Muscle layer of colon (tissue), 2 donors: ENCODE results near the gene SATB1.

Experiments
- H3K27ac ChIP-seq: one replicate; pipeline ENCODE4 v1.7.0; 2013; ENCODE audit warnings: low read depth, mild to moderate bottlenecking, low read length, moderate library complexity
- H3K27me3 ChIP-seq, 2 donors: one replicate each; pipeline ENCODE4 v1.7.0; 2013; ENCODE audit warnings: low read length in 2 of 2, mild to moderate bottlenecking in 2 of 2; ENCODE audit not compliant: insufficient read depth in 2 of 2, control insufficient read depth in 1 of 2
- H3K36me3 ChIP-seq: one replicate; pipeline ENCODE4 v1.7.0; 2013; ENCODE audit warnings: mild to moderate bottlenecking, low read length; ENCODE audit not compliant: insufficient read depth
- H3K4me1 ChIP-seq: one replicate; pipeline ENCODE4 v1.7.0; 2013; ENCODE audit warnings: mild to moderate bottlenecking, low read length; ENCODE audit not compliant: insufficient read depth
- H3K4me3 ChIP-seq, 2 donors: one replicate each; pipeline ENCODE4 v1.7.0; 2013; ENCODE audit warnings: low read length in 2 of 2, low read depth in 1 of 2, mild to moderate bottlenecking in 1 of 2, moderate library complexity in 1 of 2
- H3K9ac ChIP-seq: one replicate; pipeline ENCODE4 v1.7.0; 2013; ENCODE audit warnings: low read length
- H3K9me3 ChIP-seq: one replicate; pipeline ENCODE4 v1.7.0; 2013; ENCODE audit warnings: mild to moderate bottlenecking, low read length
- donor health status: abdominal sarcoma.
- donor health status: Adenocarcinoma of cecum.

Gene SATB1

DNA sequence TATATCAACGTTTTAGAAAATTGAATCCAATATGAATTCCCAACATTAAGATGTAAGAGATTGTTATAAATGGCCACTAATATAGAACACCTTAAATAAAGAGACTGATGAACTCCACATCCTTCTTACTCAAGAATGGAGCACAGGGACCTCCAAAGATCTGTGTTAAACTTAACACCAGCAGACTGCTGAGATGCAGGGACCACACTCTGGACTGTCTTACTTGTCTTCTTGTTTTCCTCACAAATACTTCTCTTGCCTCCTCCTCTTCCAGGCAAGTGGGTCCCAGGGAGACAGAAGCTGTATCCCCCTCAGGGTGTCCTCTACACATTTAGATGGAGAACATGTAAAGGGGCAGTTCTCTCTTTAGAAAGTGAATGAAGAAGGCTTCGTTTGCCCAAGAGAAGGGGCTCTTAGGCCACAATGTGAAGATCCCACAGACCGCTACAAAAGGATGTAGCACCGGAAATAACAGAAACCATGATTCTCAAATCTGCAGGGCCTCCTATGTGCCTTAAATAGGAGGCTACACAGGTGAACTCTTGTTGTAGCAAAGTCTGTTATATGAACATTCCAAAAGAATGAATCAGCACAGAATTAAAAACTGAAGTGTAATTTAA is 52.2 kb downstream of the SATB1 start:
- no peak overlapping the region for H3K9ac ChIP-seq

DNA sequence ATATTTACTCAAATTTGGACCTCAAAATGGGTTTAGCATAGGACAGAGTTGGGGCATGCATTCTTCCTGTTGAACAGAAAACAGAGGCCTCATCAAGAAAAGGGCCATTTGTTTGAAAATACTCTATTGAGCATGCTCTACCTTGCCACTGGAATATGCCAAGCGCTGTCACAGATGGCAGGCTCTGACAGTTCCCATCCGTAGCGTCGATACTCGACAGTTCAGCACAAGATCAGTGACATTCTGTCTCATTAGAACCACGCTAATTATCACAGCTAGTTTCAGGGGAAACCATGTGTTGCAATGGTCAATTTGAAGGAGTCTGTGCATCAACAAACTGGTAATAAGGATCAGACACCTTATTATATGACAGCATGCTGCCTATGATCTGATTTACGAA is 54.5 kb downstream of the SATB1 start:
- no peak overlapping the region for H3K27ac ChIP-seq
- no peak overlapping the region for H3K9ac ChIP-seq
- no peaks in the 10 kb centered on the region for H3K9me3 ChIP-seq
- H3K36me3 ChIP-seq: peaks cover 33% of the 10 kb centered on the region
- H3K4me1 ChIP-seq: no peaks in the 10 kb centered on the region
- H3K4me3 ChIP-seq: no peak overlapping the region
- H3K27me3 ChIP-seq: no peaks in the 10 kb centered on the region

More for the DNA sequence above, 52.2 kb downstream of the SATB1 start:
- H3K27ac ChIP-seq: no peak overlapping the region
- no peaks in the 10 kb centered on the region for H3K4me1 ChIP-seq
- H3K27me3 ChIP-seq: no peaks in the 10 kb centered on the region
- no peak overlapping the region for H3K4me3 ChIP-seq
- H3K9me3 ChIP-seq: no peaks in the 10 kb centered on the region
- peaks cover 26% of the 10 kb centered on the region for H3K36me3 ChIP-seq

DNA sequence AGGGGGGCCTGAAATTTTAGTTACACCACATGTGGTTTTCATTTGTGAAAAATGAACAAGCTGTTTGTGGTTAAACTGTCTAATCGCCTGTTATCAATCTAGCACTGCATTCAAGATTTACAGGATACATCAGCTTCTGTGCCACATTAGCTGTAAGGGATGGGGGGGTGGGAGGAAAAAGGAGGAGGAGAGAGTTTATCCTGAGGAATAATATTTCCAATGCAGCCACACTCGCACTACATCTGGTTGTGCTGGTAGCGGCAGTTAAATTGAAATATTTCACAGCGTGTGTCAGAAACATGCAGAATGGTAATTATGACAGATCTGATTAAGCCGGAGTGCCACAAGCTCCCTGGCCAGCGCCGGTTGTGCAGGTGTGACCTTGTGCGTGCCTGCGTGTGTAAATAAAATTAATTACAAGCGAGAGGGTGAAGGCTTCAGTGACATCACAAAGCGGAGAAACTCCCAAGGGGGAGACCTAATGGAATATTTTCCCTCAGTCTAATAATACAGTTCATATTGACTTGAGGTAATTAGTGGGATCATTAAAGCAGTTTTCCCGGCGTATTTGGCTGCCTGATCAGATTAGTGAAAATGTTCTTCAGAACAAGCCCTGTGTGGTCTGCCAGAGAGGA is 55.5 kb downstream of the SATB1 start:
- Histone ChIP-seq H3K36me3 (peaks cover 32% of the 10 kb centered on the region), H3K9ac (no peak overlapping the region)

DNA sequence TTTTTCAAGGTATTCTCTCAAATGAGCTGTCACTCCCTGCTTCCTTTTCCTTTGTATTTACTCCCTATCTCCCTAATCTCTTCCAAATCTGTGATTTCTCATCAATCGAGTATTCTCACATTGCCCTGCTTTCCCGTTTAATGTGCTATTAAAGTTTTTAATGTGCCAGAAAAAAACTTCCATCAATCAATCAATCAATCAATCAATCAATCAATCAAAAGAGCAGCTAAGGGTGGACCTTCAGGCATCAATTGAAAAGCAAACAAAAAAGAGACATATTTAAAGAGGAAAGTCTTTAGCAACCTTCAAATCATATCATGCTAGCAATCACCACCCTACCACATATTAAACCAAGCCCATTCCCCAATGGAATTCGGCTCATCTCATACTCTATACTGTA is 58.9 kb downstream of the SATB1 start:
- no peak overlapping the region for H3K9ac ChIP-seq
- H3K4me3 ChIP-seq: no peak overlapping the region
- H3K27me3 ChIP-seq: no peaks in the 10 kb centered on the region
- no peaks in the 10 kb centered on the region for H3K4me1 ChIP-seq
- no peak overlapping the region for H3K27ac ChIP-seq
- no peaks in the 10 kb centered on the region for H3K9me3 ChIP-seq
- H3K36me3 ChIP-seq: peaks cover 17% of the 10 kb centered on the region

More for the DNA sequence above, 55.5 kb downstream of the SATB1 start:
- H3K9me3 ChIP-seq: no peaks in the 10 kb centered on the region
- no peak overlapping the region for H3K4me3 ChIP-seq
- no peaks in the 10 kb centered on the region for H3K4me1 ChIP-seq
- no peaks in the 10 kb centered on the region for H3K27me3 ChIP-seq
- H3K27ac ChIP-seq: no peak overlapping the region

DNA sequence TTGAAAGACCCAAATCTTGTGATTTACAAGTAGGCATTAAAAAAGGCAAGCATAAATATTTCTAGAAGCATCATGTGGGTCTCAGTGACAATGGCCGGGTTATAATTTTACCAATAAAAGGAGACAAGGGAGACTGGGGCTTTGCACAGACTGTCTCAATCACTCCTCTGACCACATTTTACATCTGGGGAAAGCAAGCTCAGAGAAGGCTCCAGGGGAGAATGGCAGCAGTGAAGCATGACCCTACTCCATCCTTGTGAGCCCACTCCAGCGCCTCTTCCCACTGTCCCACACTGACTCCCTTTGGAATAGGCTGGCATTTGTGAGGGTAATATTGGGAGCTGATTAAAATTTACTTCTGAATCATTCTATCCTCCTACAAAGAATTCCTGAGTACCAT is 61.8 kb downstream of the SATB1 start:
- Histone ChIP-seq H3K27me3 (no peaks in the 10 kb centered on the region), H3K4me1 (peaks cover 4% of the 10 kb centered on the region), H3K36me3 (peaks cover 27% of the 10 kb centered on the region), H3K9ac (no peak overlapping the region), H3K9me3 (no peaks in the 10 kb centered on the region), H3K4me3 (no peak overlapping the region), H3K27ac (no peak overlapping the region)

DNA sequence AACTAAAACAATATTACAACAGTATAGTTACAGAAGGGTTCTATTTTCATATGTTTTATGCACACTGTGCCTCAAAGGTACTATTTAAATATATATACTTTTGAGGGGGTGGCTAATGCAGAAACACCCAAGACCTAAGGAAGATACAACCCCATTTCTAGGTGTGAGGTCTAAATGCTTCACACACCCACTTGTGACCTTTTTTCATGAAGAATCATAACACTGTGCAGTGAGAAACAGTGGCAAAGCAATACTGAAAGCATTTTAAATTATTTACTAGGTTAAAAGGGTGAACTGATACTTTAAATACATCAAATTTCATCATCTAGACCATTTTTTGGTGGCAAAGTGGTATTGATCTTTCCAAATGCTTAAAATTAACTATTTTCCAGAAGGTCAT is 67.4 kb downstream of the SATB1 start:
- Histone ChIP-seq H3K4me3 (no peak overlapping the region), H3K4me1 (peaks cover 11% of the 10 kb centered on the region), H3K27ac (no peak overlapping the region), H3K9ac (no peak overlapping the region), H3K27me3 (no peaks in the 10 kb centered on the region), H3K36me3 (peaks cover 10% of the 10 kb centered on the region), H3K9me3 (no peaks in the 10 kb centered on the region)

DNA sequence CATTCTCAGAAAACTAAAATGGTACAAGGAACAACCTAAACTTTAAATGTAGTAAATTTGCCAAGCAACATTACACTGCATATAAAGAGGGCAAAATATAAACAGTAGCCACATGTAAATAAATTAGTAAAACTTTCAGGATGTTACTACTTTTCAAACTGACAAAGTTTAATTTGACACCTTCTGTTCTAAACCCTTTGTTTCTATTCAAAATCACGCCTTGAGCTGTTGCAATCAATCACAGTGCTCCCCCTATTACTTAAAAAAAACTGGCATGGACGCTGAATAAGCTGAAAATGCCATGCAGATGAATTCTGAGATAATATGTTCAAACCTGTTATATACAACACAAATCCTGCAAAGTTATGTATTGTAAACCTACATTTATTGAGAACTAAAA is 69.3 kb downstream of the SATB1 start:
- H3K27me3 ChIP-seq: no peaks in the 10 kb centered on the region
- no peak overlapping the region for H3K27ac ChIP-seq
- H3K4me1 ChIP-seq: peaks cover 11% of the 10 kb centered on the region
- no peaks in the 10 kb centered on the region for H3K9me3 ChIP-seq
- no peak overlapping the region for H3K9ac ChIP-seq
- H3K4me3 ChIP-seq: no peak overlapping the region
- H3K36me3 ChIP-seq: peaks cover 20% of the 10 kb centered on the region

DNA sequence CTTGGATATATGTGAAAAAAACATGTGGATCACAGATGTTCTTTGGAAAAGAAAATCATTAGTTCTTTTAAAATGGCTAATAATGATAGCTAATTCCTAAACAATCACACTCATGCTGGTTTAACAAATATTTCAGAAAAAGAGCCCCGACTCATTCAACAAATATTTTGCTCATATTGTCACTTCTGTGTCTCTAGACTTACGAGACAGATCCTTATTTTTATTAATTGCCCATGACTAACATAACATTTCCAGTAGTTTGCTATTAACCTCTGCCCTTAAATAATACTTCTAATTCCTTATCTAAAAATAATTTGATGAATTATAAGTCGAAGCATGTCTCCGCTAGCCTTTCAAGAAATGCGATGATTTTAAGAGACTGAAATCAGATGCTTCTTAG is 70.4 kb downstream of the SATB1 start:
- H3K4me3 ChIP-seq: no peak overlapping the region
- H3K4me1 ChIP-seq: peaks cover 11% of the 10 kb centered on the region
- no peaks in the 10 kb centered on the region for H3K9me3 ChIP-seq
- no peaks in the 10 kb centered on the region for H3K27me3 ChIP-seq
- H3K9ac ChIP-seq: no peak overlapping the region
- peaks cover 14% of the 10 kb centered on the region for H3K36me3 ChIP-seq
- no peak overlapping the region for H3K27ac ChIP-seq

DNA sequence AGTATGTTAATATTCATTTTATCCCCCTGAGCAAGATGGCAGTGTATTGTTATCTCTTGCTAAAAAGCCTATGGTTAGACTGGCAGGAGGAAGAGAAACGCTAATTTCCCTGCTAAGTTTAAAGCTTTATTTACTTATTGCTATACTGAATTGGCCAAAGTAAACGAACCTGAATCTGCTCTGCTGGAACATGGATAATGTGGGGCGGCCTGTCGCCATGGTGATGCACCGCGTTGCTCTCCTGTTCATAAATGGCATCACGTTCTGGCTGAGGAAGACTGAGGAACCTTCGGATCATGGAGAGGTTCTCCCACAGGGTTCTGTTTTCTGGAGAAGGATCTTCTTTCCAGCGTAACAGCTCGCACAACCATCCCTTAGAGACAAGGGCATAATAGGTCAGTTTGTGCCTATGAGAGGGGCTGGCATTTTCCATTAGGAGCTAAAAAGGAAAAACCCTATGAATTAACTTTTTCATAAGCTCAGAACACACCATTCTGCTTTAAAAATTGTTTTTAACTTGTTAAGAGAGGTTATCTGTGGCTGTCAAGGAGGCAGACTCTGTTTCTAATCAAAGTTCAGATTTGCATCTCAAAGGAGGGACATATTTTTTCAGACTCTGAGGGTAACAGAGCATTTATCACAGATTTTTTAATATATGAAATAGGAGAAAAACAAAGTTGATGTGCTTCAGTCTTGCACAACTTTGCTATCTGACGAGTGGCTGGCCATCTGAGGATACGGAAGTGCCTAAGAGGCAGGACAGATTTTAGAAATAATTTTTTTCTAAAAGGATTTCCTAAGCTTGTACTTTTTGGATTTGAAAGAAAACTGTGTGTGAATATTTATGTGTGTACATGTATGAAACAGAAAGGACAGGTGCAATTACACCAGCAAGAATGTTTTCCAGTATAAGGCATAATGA is 73.1 kb downstream of the SATB1 start:
- Histone ChIP-seq H3K27ac (no peak overlapping the region), H3K36me3 (peaks cover 32% of the 10 kb centered on the region), H3K4me1 (no peaks in the 10 kb centered on the region), H3K4me3 (no peak overlapping the region), H3K9me3 (no peaks in the 10 kb centered on the region), H3K27me3 (no peaks in the 10 kb centered on the region), H3K9ac (no peak overlapping the region)

DNA sequence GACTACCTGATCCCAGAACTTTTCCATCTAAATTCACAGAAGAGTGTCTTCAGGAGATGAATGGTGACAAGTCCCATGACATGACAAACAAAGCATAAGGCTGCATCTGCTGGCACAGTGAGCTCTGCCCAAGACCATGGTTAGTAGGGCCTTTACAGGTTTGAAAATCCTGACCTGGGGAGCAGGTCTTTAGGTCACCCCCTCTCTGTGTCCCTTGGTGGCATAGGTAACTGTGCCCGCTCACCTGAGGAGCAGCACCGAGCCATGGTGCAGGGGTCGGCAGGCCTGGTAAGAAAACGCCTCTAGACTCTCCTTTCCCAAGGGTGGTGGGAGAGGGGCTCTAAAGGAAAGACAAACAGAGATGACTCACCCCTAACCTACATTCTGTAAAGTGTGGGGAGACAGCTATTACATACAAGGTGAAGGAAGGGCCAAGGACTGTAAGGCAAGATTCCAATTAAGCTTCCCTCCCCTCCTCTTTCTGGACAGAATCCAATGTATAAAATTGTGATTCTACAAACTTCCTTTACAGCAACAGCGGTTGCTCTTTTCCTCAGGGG is 74.0 kb downstream of the SATB1 start:
- Histone ChIP-seq H3K27me3 (no peaks in the 10 kb centered on the region), H3K4me3 (no peak overlapping the region), H3K27ac (no peak overlapping the region), H3K36me3 (peaks cover 32% of the 10 kb centered on the region), H3K9ac (no peak overlapping the region), H3K9me3 (no peaks in the 10 kb centered on the region), H3K4me1 (no peaks in the 10 kb centered on the region)

DNA sequence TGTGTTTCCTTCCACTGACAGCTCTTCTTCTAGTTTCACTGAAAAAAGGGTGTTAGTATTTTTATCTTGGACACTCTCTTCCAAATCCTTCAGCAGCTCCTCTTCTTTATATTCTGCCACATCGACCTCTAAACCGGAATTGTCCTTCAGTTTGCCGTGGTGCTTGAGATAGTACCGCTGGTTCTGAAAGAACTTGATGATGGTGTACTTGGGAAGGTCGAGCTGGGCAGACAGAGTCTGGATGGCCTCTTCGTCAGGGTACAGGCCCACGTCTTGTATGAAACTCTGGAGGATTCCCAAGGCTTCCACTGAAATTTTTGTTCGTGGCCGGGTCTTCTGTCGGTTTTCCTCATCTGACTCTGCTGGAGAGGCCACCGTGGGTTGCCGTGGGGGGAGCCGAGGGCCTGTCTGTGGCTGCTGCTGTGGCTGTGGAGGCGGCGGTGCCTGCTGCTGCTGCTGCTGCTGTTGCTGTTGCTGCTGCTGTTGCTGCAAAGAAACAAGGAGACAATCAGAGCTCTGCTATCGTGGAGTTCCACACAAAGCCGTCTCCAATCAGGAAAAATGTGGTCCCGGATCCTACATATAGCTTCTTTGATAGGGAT is 75.8 kb downstream of the SATB1 start:
- peaks cover 32% of the 10 kb centered on the region for H3K36me3 ChIP-seq
- H3K27me3 ChIP-seq: no peaks in the 10 kb centered on the region
- H3K27ac ChIP-seq: no peak overlapping the region
- H3K9ac ChIP-seq: no peak overlapping the region
- no peaks in the 10 kb centered on the region for H3K4me1 ChIP-seq
- H3K9me3 ChIP-seq: no peaks in the 10 kb centered on the region
- H3K4me3 ChIP-seq: no peak overlapping the region
